ENCODE measurements around the gene ARHGAP44. TPM values are rescaled to one million over a fixed set of nuclear protein-coding genes. Genes with fewer than 3 reads are reported as not detected.

ARHGAP44 gene
- total RNA-seq, 2 donors from 2014 or later, result 46.3 to 51.5 TPM

GRCh38 chr17:12900474-12900873, 111.2 kb downstream of the ARHGAP44 start:
- Histone ChIP-seq H3K9me3 (no peaks in the 10 kb centered on the region), H3K4me3 (no peak overlapping the region), H3K27ac (no peak overlapping the region), H3K36me3 (no peaks in the 10 kb centered on the region), H3K9ac (ENCODE audit: low read depth in 2 of 2, low read length in 2 of 2) (no peak overlapping the region), H3K4me1 (no peaks in the 10 kb centered on the region), H3K27me3 (no peaks in the 10 kb centered on the region)
- TF ChIP-seq CTCF (IDR thresholded peaks at IDR 0.05), result no peak
- intact Hi-C loops (cut with DNase I), result no loop called here
- no peak for DNase-seq

- Histone ChIP-seq H3K36me3 (no peaks in the 10 kb centered on the region), H3K9me3 (no peaks in the 10 kb centered on the region), H3K4me3 (no peak overlapping the region), H3K27ac (no peak overlapping the region), H3K4me1 (no peaks in the 10 kb centered on the region), H3K27me3 (no peaks in the 10 kb centered on the region), H3K9ac (ENCODE audit: low read depth in 2 of 2, low read length in 2 of 2) (no peak overlapping the region)
- intact Hi-C loops (cut with DNase I), result no loop called here
- no peak for TF ChIP-seq CTCF (IDR thresholded peaks at IDR 0.05)
- no peak for DNase-seq
These were observed 112.7 kb downstream of the ARHGAP44 start for GRCh38 chr17:12902046-12902445.

- Histone ChIP-seq H3K9me3 (no peaks in the 10 kb centered on the region), H3K27me3 (no peaks in the 10 kb centered on the region), H3K4me1 (no peaks in the 10 kb centered on the region), H3K9ac (ENCODE audit: low read depth in 2 of 2, low read length in 2 of 2) (no peak overlapping the region), H3K36me3 (no peaks in the 10 kb centered on the region), H3K27ac (no peak overlapping the region), H3K4me3 (no peak overlapping the region)
- TF ChIP-seq CTCF (IDR thresholded peaks at IDR 0.05), result no peak
- DNase-seq, result no peak
- intact Hi-C loops (cut with DNase I), result no loop called here
These were observed 118.2 kb downstream of the ARHGAP44 start for GRCh38 chr17:12907477-12907876.

- H3K36me3 ChIP-seq, result no peaks in the 10 kb centered on the region
- H3K27me3 ChIP-seq, result no peaks in the 10 kb centered on the region
- no peaks in the 10 kb centered on the region for H3K9me3 ChIP-seq
- DNase-seq, result no peak
- no peak for TF ChIP-seq CTCF (IDR thresholded peaks at IDR 0.05)
- no peak overlapping the region for H3K4me3 ChIP-seq
- H3K9ac ChIP-seq (ENCODE audit: low read depth in 2 of 2, low read length in 2 of 2), result no peak overlapping the region
- H3K27ac ChIP-seq, result no peak overlapping the region
- intact Hi-C loops (cut with DNase I), result no loop called here
- H3K4me1 ChIP-seq, result no peaks in the 10 kb centered on the region
These were observed 119.7 kb downstream of the ARHGAP44 start for GRCh38 chr17:12909046-12909445.

- no peak overlapping the region for H3K4me3 ChIP-seq
- no peak for TF ChIP-seq CTCF (IDR thresholded peaks at IDR 0.05)
- H3K4me1 ChIP-seq, result no peaks in the 10 kb centered on the region
- no peak for DNase-seq
- no peak overlapping the region for H3K27ac ChIP-seq
- no peaks in the 10 kb centered on the region for H3K9me3 ChIP-seq
- intact Hi-C loops (cut with DNase I), result no loop called here
- no peaks in the 10 kb centered on the region for H3K27me3 ChIP-seq
- no peak overlapping the region for H3K9ac ChIP-seq (ENCODE audit: low read depth in 2 of 2, low read length in 2 of 2)
- H3K36me3 ChIP-seq, result no peaks in the 10 kb centered on the region
These were observed 120.2 kb downstream of the ARHGAP44 start for GRCh38 chr17:12909511-12909910.

GRCh38 chr17:12911239-12911638, 121.9 kb downstream of the ARHGAP44 start:
- H3K27ac ChIP-seq, result no peak overlapping the region
- intact Hi-C loops (cut with DNase I), result no loop called here
- no peak overlapping the region for H3K4me3 ChIP-seq
- no peaks in the 10 kb centered on the region for H3K36me3 ChIP-seq
- H3K9me3 ChIP-seq, result no peaks in the 10 kb centered on the region
- H3K4me1 ChIP-seq, result no peaks in the 10 kb centered on the region
- TF ChIP-seq CTCF (IDR thresholded peaks at IDR 0.05), result no peak
- DNase-seq, result no peak
- H3K27me3 ChIP-seq, result no peaks in the 10 kb centered on the region
- no peak overlapping the region for H3K9ac ChIP-seq (ENCODE audit: low read depth in 2 of 2, low read length in 2 of 2)
